Limb (tissue), 2 donors: Measurements from ENCODE around the gene PKD1L1.

ENCODE experiments used
- DNase-seq, 2 donors: peaks; one replicate each; pipeline ENCODE4 v3.0.0-alpha.2; 2016; ENCODE audit errors: extremely low spot score in 2 of 2

The PKD1L1 gene

DNA sequence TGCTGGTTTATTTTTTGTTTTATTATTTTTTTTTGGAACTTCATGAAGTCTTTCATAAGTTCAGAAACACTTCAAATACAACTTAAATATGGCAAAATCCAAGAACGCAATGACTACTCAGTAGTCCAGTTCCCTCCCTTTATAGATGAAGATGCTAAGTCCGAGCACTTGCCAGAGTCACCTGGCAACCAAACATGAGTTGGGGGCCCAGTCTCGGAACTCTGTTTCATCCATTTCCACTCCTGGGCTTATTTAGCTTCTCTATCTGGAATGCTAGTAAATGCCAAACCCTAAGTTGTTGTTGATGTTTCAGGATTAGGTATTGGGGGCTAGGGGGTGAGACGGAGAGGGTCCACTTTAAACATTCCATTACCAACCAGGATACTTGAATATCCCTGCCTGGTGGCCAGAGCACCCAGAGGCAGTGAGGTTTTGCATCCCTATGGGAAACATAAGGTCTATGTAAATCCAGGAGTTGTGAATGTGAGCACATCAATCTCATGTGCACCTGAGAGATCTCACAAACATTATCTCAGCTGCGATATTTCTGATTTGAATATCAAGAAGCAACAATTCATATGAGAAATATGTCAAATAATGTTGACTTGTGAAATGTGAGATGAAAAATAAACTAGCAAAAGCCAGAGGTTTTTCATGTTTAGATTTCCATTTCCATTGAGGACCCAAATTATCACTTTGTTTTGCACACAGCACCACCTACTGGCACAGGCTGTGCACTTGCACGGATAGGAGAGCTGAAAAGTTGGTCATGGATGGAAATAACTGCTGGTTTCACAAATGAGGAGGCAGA, 129.3 kb downstream of the PKD1L1 start:
- peak; percentile 86 to 88 for DNase-seq

- no peak for DNase-seq
These were observed 130.3 kb downstream of the PKD1L1 start for GRCh38 chr7:47817917-47818316.

GRCh38 chr7:47816647-47817046, 131.6 kb downstream of the PKD1L1 start:
- no peak for DNase-seq

GRCh38 chr7:47815867-47816266, 132.4 kb downstream of the PKD1L1 start:
- DNase-seq = no peak

DNA sequence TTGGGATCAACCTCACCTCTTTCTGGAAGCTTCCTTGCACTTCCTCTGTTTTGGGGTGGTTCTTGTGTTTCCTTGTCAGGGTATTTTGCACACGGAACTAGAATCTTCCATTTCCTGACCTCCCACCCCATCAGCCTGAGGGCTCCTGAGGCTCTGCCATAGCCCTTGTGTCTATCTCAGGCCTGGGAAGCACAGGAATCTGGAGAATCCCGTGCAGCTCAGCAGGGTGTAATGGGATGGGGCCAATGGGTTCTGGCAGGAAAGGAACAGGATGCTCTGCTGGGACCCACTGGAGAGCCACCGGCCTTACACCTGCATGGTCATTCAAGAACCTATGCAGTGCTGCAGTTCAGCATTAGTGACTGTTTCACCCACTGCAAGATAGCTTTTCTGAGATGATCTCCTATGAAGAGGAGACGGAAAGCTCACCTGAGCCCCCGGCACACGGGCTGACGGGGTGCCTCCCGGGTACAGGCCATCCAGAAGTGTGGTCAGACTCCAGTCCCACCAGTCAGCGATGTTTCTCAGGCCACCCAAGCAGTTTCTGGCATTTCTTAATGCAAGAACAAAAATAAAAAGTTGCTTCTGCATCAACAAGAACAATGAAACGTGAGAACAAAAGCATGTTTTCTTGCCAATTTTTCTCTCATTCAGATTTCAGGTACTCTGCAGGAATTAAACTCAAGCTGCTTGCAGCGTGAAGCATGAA, 133.2 kb downstream of the PKD1L1 start:
- no peak for DNase-seq

DNA sequence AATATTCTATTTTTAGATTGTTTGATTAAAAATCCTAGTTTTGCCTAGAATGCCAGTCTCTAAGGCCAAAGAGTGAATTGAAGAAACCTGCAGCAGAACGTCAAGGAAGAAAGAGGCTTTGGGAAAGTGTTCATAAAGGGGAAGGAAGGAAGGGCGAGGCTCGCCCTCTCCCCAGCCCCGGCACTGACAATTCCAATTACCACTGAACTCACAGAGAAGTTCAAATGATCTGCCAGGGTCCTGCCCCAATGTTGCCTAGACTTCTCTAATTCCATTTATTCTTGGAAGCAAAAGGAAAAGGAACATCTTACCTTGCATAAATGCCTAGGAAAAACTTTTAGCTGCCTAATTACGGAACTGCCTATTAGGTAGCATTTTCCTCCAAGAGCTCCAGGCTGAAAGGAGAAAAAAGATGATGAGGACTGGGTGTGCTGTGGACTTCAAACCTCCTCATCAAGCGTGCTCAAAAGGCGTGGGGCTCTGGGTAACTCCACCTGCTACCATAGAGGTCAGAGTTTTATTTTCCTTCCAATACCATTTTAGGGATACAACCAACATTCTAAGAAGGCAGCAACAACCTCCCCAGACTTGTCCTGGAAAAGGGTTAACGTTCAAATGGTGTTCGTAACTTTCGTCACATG, 134.5 kb downstream of the PKD1L1 start:
- no peak for DNase-seq

DNA sequence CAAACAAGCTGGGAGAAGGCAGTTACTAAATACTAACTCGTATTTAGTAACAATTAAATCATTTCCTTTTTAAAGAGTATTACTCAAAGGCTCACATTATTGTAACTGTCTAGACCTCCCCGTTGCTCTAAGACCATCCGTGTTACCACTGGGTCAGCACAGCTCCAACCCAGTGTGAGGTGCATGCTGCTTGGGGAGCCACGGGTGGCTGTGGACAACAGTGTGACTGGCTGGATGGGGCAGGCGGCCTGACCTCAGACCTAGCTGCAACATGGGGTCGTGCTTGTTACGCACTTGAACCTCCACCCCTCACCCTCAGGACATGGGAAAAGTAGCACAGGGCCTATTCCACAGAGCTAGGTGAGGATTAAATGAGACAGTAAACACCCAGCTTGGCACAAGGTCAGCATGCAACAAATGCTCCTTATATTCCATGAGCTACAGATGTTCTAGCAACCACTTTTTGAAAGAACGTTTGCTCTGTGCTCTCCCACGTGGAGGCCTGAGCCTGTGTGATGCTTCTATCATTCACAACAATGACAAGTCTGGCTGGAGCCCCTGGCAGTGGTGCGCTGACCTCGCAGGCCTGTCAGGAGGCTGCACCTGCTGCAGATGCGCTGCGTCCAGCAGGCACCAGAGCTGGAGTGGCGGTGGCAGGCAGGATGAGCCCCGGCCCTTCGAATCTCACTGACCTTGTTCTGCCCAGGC, 135.7 kb downstream of the PKD1L1 start:
- DNase-seq = no peak

DNA sequence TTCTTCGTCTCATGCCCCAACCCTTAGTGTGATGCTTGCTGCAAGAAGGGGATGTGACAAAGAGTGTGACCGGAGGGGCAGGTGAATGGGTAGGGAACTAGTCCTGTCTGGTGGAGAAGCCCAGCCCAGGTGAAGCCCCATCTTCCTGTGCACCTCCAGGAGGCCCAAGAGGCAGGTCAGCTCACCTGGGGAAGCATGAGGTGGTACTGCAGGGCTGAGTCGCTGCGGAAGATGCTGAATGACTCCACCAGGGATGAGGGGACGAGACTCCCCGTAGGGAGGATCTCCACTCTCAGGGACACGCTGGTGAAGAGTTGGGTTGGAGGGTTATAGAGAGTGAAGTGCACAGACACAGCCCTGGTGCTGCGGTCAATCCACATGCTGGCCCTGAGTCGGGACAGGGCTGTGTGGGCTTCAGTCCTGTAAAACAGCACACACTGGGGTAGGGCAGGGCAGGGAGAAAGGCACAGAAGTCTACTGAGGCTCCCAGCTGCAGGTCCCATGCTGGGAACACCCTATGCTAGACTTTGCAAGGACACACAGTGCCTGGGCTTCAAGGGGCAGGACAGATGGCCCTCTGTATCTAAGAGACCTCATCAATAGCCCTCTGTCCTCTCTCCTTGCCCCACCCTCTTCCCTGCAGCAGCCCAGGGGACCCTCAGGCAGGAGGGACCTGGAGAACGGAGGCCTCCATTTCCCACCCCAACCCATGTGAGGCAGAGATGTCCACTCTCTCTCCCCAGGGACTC, 136.5 kb downstream of the PKD1L1 start:
- DNase-seq = no peak

DNA sequence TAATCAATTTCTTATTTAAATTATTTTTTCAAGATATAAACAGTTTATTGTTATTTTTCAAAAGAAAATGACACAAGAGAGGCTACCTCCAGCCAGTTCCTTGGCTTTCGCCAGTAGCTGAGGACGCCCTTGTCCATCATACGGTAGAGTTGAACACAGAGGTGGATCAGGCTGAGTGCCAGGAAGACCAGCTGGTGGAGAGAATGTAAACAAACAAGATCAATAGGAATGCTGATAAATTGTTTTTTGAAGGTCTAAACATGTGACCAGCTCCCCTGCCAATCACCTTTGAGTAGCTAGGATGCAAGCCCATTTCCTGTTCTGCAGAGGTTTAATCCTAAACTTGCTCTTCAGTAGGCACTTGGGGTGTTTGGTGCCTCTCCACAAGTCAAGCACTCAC, 138.9 kb downstream of the PKD1L1 start:
- no peak for DNase-seq

GRCh38 chr7:47808321-47808720, 139.9 kb downstream of the PKD1L1 start:
- no peak for DNase-seq

DNA sequence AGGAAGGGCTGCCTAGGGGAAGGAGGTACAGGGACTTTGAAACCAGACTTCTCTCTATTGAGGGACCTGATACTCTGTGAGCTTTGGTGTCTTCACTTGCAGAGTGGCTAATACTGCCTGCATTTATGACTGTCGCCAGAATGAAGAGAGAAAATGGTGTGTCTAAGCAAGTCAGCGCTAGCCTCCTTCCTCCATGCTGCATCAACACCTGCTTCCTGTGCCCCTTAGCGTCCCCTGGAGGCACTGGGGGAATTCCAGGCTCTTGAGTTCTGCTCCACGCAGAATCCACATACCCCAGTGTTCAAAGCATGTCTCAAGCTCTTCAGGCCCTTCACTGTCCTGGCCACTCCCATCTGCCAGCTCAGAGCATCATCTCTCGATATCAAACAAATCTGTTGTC, 140.5 kb downstream of the PKD1L1 start:
- DNase-seq = no peak

DNA sequence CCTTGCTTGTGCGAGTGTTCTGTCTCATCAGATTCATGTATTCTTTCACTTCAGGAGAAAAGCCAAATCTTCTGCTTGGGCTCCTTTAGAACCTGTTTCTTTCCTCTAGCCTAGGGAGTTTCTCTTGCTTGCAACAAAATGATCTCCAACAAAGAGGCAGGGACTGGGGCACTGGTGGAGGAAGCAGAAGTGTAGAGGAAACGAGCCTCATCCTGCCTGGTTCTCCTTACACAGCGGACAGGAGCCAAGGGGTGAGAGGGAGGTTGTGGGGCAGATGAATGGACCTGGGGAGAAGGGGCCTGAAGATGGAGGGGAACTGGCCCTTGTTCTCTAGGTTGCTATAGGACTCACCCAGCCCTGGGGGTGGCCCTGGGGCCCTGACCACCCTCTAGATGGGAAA, 141.1 kb downstream of the PKD1L1 start:
- no peak for DNase-seq

GRCh38 chr7:47806701-47807103, 141.6 kb downstream of the PKD1L1 start:
- no peak for DNase-seq

DNA sequence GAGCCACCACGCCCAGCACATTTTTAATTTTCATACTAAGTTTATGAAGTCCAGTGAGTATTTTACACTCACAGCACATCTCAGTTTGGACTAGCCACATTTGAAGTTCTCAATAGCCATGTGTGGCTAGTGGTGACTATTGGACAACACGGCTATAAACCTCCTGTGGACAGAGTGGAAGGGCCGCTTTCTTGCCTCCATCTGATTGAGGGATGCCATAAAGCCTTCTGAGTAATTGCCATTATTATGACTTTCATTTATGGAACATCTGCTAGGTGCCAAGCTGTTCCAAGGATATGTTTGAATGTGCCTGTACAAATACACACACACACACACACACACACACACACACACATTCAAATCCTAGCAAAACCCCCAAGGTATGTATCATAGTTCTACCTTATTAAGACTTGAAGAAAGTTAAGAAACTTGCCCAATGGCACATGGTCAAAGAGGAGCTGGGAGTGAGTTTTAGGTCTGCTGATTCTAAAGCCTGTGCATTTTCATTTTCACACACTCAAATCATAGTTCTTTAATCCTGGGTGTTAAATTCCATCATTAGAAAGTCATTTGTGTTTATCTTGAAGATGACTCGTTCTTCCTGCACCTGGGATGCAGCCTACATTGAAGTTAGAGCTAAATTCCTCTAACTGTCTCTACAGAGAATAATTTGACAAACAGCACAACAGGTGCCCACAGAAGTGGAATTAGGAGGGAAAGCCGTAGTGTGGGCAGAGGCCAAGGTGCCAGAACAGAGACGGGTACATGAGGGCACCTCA, 143.3 kb downstream of the PKD1L1 start:
- DNase-seq = no peak

DNA sequence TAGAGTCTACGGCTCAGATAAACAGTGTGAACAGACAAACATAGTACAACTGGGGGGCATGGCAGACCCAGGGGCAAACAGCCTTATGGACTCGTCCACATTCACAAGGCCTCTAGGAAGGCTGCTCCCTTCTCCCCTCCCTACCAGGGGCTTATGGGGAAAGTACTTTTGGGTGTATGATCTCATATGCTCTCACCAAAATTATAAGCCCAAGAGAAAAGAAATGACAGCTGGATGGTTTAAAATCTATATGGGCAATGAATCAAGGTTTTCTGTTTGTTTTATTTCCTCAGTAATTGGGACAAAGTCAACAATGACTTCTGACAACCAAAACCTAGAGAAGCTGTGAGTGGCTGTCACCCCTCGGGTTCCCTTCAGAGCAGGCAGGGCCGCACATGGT, 144.4 kb downstream of the PKD1L1 start:
- no peak for DNase-seq

- no peak for DNase-seq
These were observed 145.2 kb downstream of the PKD1L1 start for GRCh38 chr7:47803025-47803424.

- DNase-seq = no peak
These were observed 146.8 kb downstream of the PKD1L1 start for GRCh38 chr7:47801423-47801822.

DNA sequence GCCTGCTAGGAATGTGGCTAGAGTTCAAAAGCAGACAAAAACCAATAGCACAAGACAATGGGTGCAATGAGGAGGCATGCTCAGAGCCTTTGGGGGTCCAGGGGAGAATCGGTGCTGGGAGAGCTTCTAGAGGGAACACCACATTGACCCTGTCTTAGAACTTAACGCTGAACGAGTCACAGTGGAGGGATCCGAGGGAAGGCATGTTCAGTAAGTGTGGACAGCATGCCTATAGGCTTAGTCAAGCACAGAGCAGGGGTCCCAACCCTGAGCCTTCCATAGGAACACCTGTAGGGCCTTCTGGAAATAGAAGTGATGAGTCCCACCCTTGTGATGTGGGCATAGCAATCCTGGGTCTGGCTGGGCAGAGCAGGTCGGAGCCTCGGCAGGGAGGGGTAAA, 148.7 kb downstream of the PKD1L1 start:
- no peak for DNase-seq

GRCh38 chr7:47796347-47796746, 151.9 kb downstream of the PKD1L1 start:
- no peak for DNase-seq

GRCh38 chr7:47795631-47796030, 152.6 kb downstream of the PKD1L1 start:
- no peak for DNase-seq
